ENCODE data around the gene ATG7.

The ATG7 gene

GRCh38 chr3:11452312-11452711, 180.1 kb downstream of the ATG7 start:
- Histone ChIP-seq H3K36me3 (ENCODE audit: control insufficient read depth, low read length) (no peaks in the 10 kb centered on the region), H3K4me3 (ENCODE audit: low read length) (no peak overlapping the region), H3K9me3 (ENCODE audit: control insufficient read depth, insufficient read depth, low read length) (no peaks in the 10 kb centered on the region), H3K9me2 (replicated peaks; ENCODE audit: control insufficient read depth, low read length) (no peaks in the 10 kb centered on the region), H3K27me3 (ENCODE audit: control insufficient read depth, low read length) (no peaks in the 10 kb centered on the region), H3K27ac (ENCODE audit: low read depth, low read length) (no peak overlapping the region), H4K20me1 (ENCODE audit: control insufficient read depth, insufficient read depth, low read depth, low read length) (no peaks in the 10 kb centered on the region), H3F3A (ENCODE audit: control insufficient read depth, insufficient read depth) (no peaks in the 10 kb centered on the region), H3K79me2 (ENCODE audit: control insufficient read depth, low read length) (no peaks in the 10 kb centered on the region), H3K4me2 (ENCODE audit: low read length) (no peak overlapping the region), H3K4me1 (ENCODE audit: control insufficient read depth, low read length) (no peaks in the 10 kb centered on the region)
- TF ChIP-seq, protein P1, sequence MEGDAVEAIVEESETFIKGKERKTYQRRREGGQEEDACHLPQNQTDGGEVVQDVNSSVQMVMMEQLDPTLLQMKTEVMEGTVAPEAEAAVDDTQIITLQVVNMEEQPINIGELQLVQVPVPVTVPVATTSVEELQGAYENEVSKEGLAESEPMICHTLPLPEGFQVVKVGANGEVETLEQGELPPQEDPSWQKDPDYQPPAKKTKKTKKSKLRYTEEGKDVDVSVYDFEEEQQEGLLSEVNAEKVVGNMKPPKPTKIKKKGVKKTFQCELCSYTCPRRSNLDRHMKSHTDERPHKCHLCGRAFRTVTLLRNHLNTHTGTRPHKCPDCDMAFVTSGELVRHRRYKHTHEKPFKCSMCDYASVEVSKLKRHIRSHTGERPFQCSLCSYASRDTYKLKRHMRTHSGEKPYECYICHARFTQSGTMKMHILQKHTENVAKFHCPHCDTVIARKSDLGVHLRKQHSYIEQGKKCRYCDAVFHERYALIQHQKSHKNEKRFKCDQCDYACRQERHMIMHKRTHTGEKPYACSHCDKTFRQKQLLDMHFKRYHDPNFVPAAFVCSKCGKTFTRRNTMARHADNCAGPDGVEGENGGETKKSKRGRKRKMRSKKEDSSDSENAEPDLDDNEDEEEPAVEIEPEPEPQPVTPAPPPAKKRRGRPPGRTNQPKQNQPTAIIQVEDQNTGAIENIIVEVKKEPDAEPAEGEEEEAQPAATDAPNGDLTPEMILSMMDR (IDR thresholded peaks at IDR 0.05; ENCODE audit: low read depth, low read length, poor library complexity, severe bottlenecking), result no peak
- no peak for TF ChIP-seq EZH2phosphoT487 (IDR thresholded peaks at IDR 0.05; ENCODE audit: borderline replicate concordance, low read length)

GRCh38 chr3:11452885-11453847, 181.0 kb downstream of the ATG7 start:
- Histone ChIP-seq H3K36me3 (ENCODE audit: control insufficient read depth, low read length) (no peaks in the 10 kb centered on the region), H3K9me3 (ENCODE audit: control insufficient read depth, insufficient read depth, low read length) (no peaks in the 10 kb centered on the region), H3K9me2 (replicated peaks; ENCODE audit: control insufficient read depth, low read length) (no peaks in the 10 kb centered on the region), H3K27ac (ENCODE audit: low read depth, low read length) (no peak overlapping the region), H3K27me3 (ENCODE audit: control insufficient read depth, low read length) (no peaks in the 10 kb centered on the region), H3K4me3 (ENCODE audit: low read length) (no peak overlapping the region), H3K79me2 (ENCODE audit: control insufficient read depth, low read length) (no peaks in the 10 kb centered on the region), H3F3A (ENCODE audit: control insufficient read depth, insufficient read depth) (no peaks in the 10 kb centered on the region), H3K4me1 (ENCODE audit: control insufficient read depth, low read length) (no peaks in the 10 kb centered on the region), H3K4me2 (ENCODE audit: low read length) (no peak overlapping the region), H4K20me1 (ENCODE audit: control insufficient read depth, insufficient read depth, low read depth, low read length) (no peaks in the 10 kb centered on the region)
- TF ChIP-seq EZH2phosphoT487 (IDR thresholded peaks at IDR 0.05; ENCODE audit: borderline replicate concordance, low read length), result no peak
- TF ChIP-seq, protein P1 (IDR thresholded peaks at IDR 0.05; ENCODE audit: low read depth, low read length, poor library complexity, severe bottlenecking), result no peak

- TF ChIP-seq, protein P1 (IDR thresholded peaks at IDR 0.05; ENCODE audit: low read depth, low read length, poor library complexity, severe bottlenecking), result no peak
- no peak for TF ChIP-seq EZH2phosphoT487 (IDR thresholded peaks at IDR 0.05; ENCODE audit: borderline replicate concordance, low read length)
- H3K27ac ChIP-seq (ENCODE audit: low read depth, low read length), result no peak overlapping the region
- H3K9me2 ChIP-seq (replicated peaks; ENCODE audit: control insufficient read depth, low read length), result no peaks in the 10 kb centered on the region
- H3K27me3 ChIP-seq (ENCODE audit: control insufficient read depth, low read length), result no peaks in the 10 kb centered on the region
- H3K9me3 ChIP-seq (ENCODE audit: control insufficient read depth, insufficient read depth, low read length), result no peaks in the 10 kb centered on the region
- no peaks in the 10 kb centered on the region for H3K4me1 ChIP-seq (ENCODE audit: control insufficient read depth, low read length)
- no peak overlapping the region for H3K4me2 ChIP-seq (ENCODE audit: low read length)
- H3K79me2 ChIP-seq (ENCODE audit: control insufficient read depth, low read length), result no peaks in the 10 kb centered on the region
- H3F3A ChIP-seq (ENCODE audit: control insufficient read depth, insufficient read depth), result no peaks in the 10 kb centered on the region
- H3K36me3 ChIP-seq (ENCODE audit: control insufficient read depth, low read length), result no peaks in the 10 kb centered on the region
- H3K4me3 ChIP-seq (ENCODE audit: low read length), result no peak overlapping the region
- H4K20me1 ChIP-seq (ENCODE audit: control insufficient read depth, insufficient read depth, low read depth, low read length), result no peaks in the 10 kb centered on the region
Observed at GRCh38 chr3:11455956-11456355, 183.8 kb downstream of the ATG7 start.

Data from DOHH2 (cell line).